MCF 10A (cell line): Measurements from ENCODE around the gene JAK2. TPM values are rescaled to one million over a fixed set of nuclear protein-coding genes. Genes with fewer than 3 reads are reported as not detected.

ENCODE experiments used
- BruUV-seq: library from RNA; stranded (reverse); fragments of 400-500 nt; replicated peaks from 2 replicates; lab custom pipeline; 2021; lab: Mats Ljungman, UMichigan
- CTCF ChIA-PET: fragments of 300-600 bp; sonication (Branson Sonifier 250); formaldehyde crosslinking; extraction: SDS; loops from one replicate; lab custom pipeline; 2021; ENCODE audit warnings: antibody characterized with exemption, inconsistent platforms; lab: Yijun Ruan, JAX
- POLR2A ChIA-PET: fragments of 300-600, 350-650 bp; sonication (Branson Sonifier 250); formaldehyde crosslinking; extraction: SDS; loops from one replicate; lab custom pipeline; 2020; ENCODE audit warnings: antibody characterized with exemption, inconsistent platforms; lab: Yijun Ruan, JAX
- DNase-seq: peaks from one replicate; pipeline ENCODE4 v3.0.0-alpha.2; 2018; ENCODE audit not compliant: unreplicated experiment
- H3K27ac Mint-ChIP-seq: one replicate; pipeline ENCODE4 v1.8.0; 2022; ENCODE audit warnings: mild to moderate bottlenecking, low read depth, mixed read lengths; ENCODE audit not compliant: unreplicated experiment
- H3K27me3 Mint-ChIP-seq: one replicate; pipeline ENCODE4 v1.8.0; 2022; ENCODE audit warnings: mixed read lengths; ENCODE audit not compliant: insufficient read depth, unreplicated experiment
- H3K36me3 Mint-ChIP-seq: one replicate; pipeline ENCODE4 v1.8.0; 2022; ENCODE audit warnings: mild to moderate bottlenecking, moderate library complexity, mixed read lengths; ENCODE audit not compliant: insufficient read depth, unreplicated experiment
- H3K4me1 Mint-ChIP-seq: one replicate; pipeline ENCODE4 v1.8.0; 2022; ENCODE audit warnings: mixed read lengths; ENCODE audit not compliant: insufficient read depth, unreplicated experiment
- H3K4me3 Mint-ChIP-seq: one replicate; pipeline ENCODE4 v1.8.0; 2022; ENCODE audit warnings: mild to moderate bottlenecking, moderate library complexity, mixed read lengths; ENCODE audit not compliant: unreplicated experiment
- H3K9me3 Mint-ChIP-seq: one replicate; pipeline ENCODE4 v1.8.0; 2022; ENCODE audit warnings: mixed read lengths; ENCODE audit not compliant: unreplicated experiment
- CTCF ChIP-seq: fragments of 200-600 bp; IDR thresholded peaks from one replicate; pipeline ENCODE4 v1.8.0; 2022; ENCODE audit warnings: antibody characterized with exemption, mild to moderate bottlenecking; ENCODE audit not compliant: unreplicated experiment
- intact Hi-C: fragments of 100-400 bp; cut with micrococcal nuclease; formaldehyde crosslinking; loops from 2 replicates; pipeline ENCODE4 v1.14.1; 2022
- total RNA-seq: library from RNA; stranded (reverse); gene quantifications from 2 replicates; pipeline ENCODE4 v1.2.3, GENCODE V29; 2022

Gene JAK2
- total RNA-seq, 1 experiment from 2014 or later, result 4.3 TPM

GRCh38 chr9:4946937-4947336, 38.1 kb upstream of the JAK2 start:
- CTCF ChIA-PET, result no interaction called here
- Mint-ChIP-seq H3K4me3 (no peak overlapping the region), H3K27me3 (peaks cover 18% of the 10 kb centered on the region), H3K9me3 (no peaks in the 10 kb centered on the region), H3K27ac (no peak overlapping the region), H3K4me1 (peaks cover 8% of the 10 kb centered on the region), H3K36me3 (no peaks in the 10 kb centered on the region)
- DNase-seq, result no peak
- TF ChIP-seq CTCF, result no peak
- no TSS peak for BruUV-seq
- intact Hi-C loops, result no loop called here
- POLR2A ChIA-PET, result interaction anchor here (0.6 to 1.2 kb wide), 3 partner anchors 14 to 26 kb away, joined by 3 to 5 read pairs (median 3); no protein-coding TSS in a partner anchor

- ChIA-PET CTCF (no interaction called here), POLR2A (no interaction called here)
- TF ChIP-seq CTCF, result no peak
- DNase-seq, result peak; percentile 49
- Mint-ChIP-seq H3K4me3 (no peak overlapping the region), H3K27ac (no peak overlapping the region), H3K9me3 (peaks cover 7% of the 10 kb centered on the region), H3K36me3 (no peaks in the 10 kb centered on the region), H3K27me3 (peaks cover 13% of the 10 kb centered on the region), H3K4me1 (no peaks in the 10 kb centered on the region)
- BruUV-seq, result no TSS peak
- intact Hi-C loops, result no loop called here
These were observed 29.2 kb upstream of the JAK2 start for GRCh38 chr9:4955836-4956235.

- Mint-ChIP-seq H3K4me1 (no peaks in the 10 kb centered on the region), H3K4me3 (no peak overlapping the region), H3K9me3 (no peaks in the 10 kb centered on the region), H3K27me3 (no peaks in the 10 kb centered on the region), H3K36me3 (no peaks in the 10 kb centered on the region), H3K27ac (no peak overlapping the region)
- DNase-seq, result no peak
- ChIA-PET POLR2A (no interaction called here), CTCF (interaction anchor here (0.6 to 0.7 kb wide), 2 partner anchors 70 to 150 kb away, joined by 3 read pairs; no protein-coding TSS in a partner anchor)
- TF ChIP-seq CTCF, result no peak
- intact Hi-C loops, result no loop called here
- BruUV-seq, result no TSS peak
These were observed 26.0 kb upstream of the JAK2 start for GRCh38 chr9:4959031-4959430.

- TF ChIP-seq CTCF, result no peak
- H3K36me3 Mint-ChIP-seq, result no peaks in the 10 kb centered on the region
- no TSS peak for BruUV-seq
- H3K4me3 Mint-ChIP-seq, result no peak overlapping the region
- no peaks in the 10 kb centered on the region for H3K27me3 Mint-ChIP-seq
- POLR2A ChIA-PET, result no interaction called here
- no peaks in the 10 kb centered on the region for H3K4me1 Mint-ChIP-seq
- no peaks in the 10 kb centered on the region for H3K9me3 Mint-ChIP-seq
- H3K27ac Mint-ChIP-seq, result no peak overlapping the region
- CTCF ChIA-PET, result interaction anchor here (0.6 kb wide), 1 partner anchor 31 kb away, joined by 3 read pairs; no protein-coding TSS in a partner anchor
- DNase-seq, result no peak
- intact Hi-C loops, result no loop called here
These were observed 23.0 kb upstream of the JAK2 start for GRCh38 chr9:4962085-4962484.
